ENCODE results near the gene OR1I1. TPM values are rescaled to one million over a fixed set of nuclear protein-coding genes. Genes with fewer than 3 reads are reported as not detected.

OR1I1 gene
- total RNA-seq, 4 donors from 2014 or later, result not detected

- no peaks in the 10 kb centered on the region for H3K36me3 ChIP-seq
- no peak overlapping the region for H3K27ac ChIP-seq (replicated peaks in 1 of 4)
- WGBS, result 61% methylated on average over 3 of the region's 3 CpGs
- DNase-seq (ENCODE audit: extremely low spot score), result no peak
- no peak overlapping the region for H3K4me3 ChIP-seq
- TF ChIP-seq CTCF (IDR thresholded peaks at IDR 0.05), result peak; percentile 57 to 72 (median 59)
- no peak for TF ChIP-seq POLR2A (IDR thresholded peaks at IDR 0.05; ENCODE audit: low read depth)
- no peaks in the 10 kb centered on the region for H3K27me3 ChIP-seq
- peaks cover 2 to 3% (median 2%) of the 10 kb centered on the region in 4 donors for H3K4me1 ChIP-seq
- H3K9me3 ChIP-seq, result peaks cover 0 to 20% (median 16%) of the 10 kb centered on the region in 4 donors
- intact Hi-C loops (cut with DNase I), result loop anchor here (2.0 to 10.0 kb wide), 3 partner anchors 49 to 456 kb away; no protein-coding TSS in a partner anchor
Measured at GRCh38 chr19:15101479-15102082, 19.6 kb downstream of the OR1I1 start.

- DNase-seq (ENCODE audit: extremely low spot score), result no peak
- Histone ChIP-seq H3K9me3 (peaks cover 0 to 20% (median 16%) of the 10 kb centered on the region in 4 donors), H3K27ac (replicated peaks in 1 of 4) (no peak overlapping the region), H3K4me1 (peaks cover 11 to 22% (median 20%) of the 10 kb centered on the region in 4 donors), H3K36me3 (peaks cover 0 to 3% (median 1%) of the 10 kb centered on the region in 4 donors), H3K27me3 (no peaks in the 10 kb centered on the region), H3K4me3 (no peak overlapping the region)
- no peak for TF ChIP-seq CTCF (IDR thresholded peaks at IDR 0.05)
- WGBS, result 80% methylated on average over 1 of the region's 1 CpG
- intact Hi-C loops (cut with DNase I), result loop anchor here (5.0 to 10.0 kb wide), 2 partner anchors 351 to 453 kb away; no protein-coding TSS in a partner anchor
Measured at GRCh38 chr19:15104003-15104402, 22.0 kb downstream of the OR1I1 start.

GRCh38 chr19:15104411-15104810 is 22.4 kb downstream of the OR1I1 start:
- no peaks in the 10 kb centered on the region for H3K27me3 ChIP-seq
- peaks cover 0 to 20% (median 16%) of the 10 kb centered on the region in 4 donors for H3K9me3 ChIP-seq
- peaks cover 11 to 26% (median 23%) of the 10 kb centered on the region in 4 donors for H3K4me1 ChIP-seq
- no peak overlapping the region for H3K27ac ChIP-seq (replicated peaks in 1 of 4)
- TF ChIP-seq POLR2A (IDR thresholded peaks at IDR 0.05; ENCODE audit: low read depth), result no peak
- intact Hi-C loops (cut with DNase I), result loop anchor here (5.0 to 10.0 kb wide), 2 partner anchors 350 to 453 kb away; no protein-coding TSS in a partner anchor
- WGBS, result 86% methylated on average over 1 of the region's 1 CpG
- H3K4me3 ChIP-seq, result no peak overlapping the region
- DNase-seq (ENCODE audit: extremely low spot score), result no peak
- H3K36me3 ChIP-seq, result peaks cover 0 to 7% (median 5%) of the 10 kb centered on the region in 4 donors

DNA sequence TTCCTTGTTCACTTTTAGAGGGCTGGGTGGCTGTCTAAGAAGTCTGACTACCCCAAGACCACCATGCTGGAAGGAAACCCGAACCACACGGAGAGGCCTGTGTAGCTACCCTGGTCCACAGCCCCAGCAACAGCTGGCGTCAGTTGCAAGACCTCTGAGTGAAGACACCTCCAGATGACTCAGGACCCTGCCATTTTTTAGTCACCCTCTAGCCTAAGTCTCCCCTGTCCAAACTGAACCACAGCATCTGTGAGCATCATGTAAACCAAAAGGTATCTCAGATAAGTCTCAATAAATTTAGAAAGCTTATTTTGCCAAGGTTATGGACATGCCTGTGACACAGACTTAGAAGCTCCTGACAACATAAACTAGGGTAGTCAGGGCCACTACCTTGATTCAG is 23.0 kb downstream of the OR1I1 start:
- intact Hi-C loops (cut with DNase I), result loop anchor here (10.0 kb wide), 1 partner anchor 350 kb away; no protein-coding TSS in a partner anchor
- 100% methylated on average over 3 of the region's 3 CpGs for WGBS
- Histone ChIP-seq H3K36me3 (peaks cover 3 to 13% (median 11%) of the 10 kb centered on the region in 4 donors), H3K27ac (replicated peaks in 1 of 4) (no peak overlapping the region), H3K27me3 (no peaks in the 10 kb centered on the region), H3K4me3 (no peak overlapping the region), H3K4me1 (peaks cover 11 to 31% (median 24%) of the 10 kb centered on the region in 4 donors), H3K9me3 (peaks cover 0 to 20% (median 16%) of the 10 kb centered on the region in 4 donors)
- no peak for TF ChIP-seq CTCF (IDR thresholded peaks at IDR 0.05)
- no peak for DNase-seq (ENCODE audit: extremely low spot score)

DNA sequence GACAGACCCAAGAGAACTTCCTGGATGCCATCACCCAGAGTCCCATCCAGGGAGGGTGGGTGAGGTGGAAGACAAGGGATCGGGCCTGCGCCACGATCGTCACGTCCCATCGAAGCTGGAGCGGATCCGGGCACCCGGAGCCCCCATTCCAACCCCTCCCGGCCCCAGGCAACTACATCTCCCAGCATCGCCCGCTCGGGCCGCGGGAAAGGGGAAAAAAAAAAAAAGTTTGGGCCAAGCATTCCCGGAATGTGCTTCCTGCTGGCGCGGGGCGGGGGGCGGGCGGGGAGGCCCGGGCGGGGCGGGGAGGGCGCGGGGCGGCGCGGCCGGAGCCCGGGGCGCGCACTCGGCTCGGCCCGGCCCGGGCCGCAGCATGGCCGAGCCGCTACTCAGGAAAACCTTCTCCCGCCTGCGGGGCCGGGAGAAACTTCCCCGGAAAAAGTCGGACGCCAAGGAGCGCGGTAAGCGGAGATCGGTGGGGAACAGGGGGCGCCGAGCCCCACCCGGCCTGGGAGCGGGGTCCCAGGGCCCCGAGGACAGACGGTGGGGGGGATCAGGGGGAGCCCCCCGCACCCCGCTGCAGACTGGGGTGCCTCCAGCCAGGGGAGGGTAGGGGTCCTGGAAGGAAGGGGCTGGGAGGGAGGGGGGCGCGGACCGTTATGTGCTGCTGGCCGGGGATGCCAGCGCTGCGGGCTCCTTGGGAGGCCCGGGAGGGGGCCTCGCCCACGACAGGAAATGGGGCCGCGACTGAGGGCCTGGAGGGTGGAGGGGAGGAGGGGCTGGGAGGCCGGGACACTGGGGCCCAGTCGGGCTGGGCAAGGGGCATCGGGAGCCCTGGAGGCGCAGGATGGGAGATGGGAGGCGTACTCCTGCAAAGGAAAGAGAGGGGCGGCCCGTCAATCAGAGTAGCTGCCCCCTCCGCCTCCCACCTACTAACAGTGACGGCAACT is 25.3 kb downstream of the OR1I1 start, which contains the start of gene SYDE1:
Gene SYDE1 (plus strand): TSS at position 341 of the 950 bp plus-strand sequence. CDS start 33 bp downstream, at position 374.
- H3K4me3 ChIP-seq, result peak within 1 kb of the TSS; percentile 76 to 99 (median 94)
- H3K27ac ChIP-seq (replicated peaks in 1 of 4), result peak within 1 kb of the TSS; percentile 94 to 96 (median 96)
- peaks cover 11 to 31% (median 24%) of the 10 kb centered on the region in 4 donors for H3K4me1 ChIP-seq
- under 1% methylated on average over 46 of the region's 78 CpGs for WGBS
- H3K36me3 ChIP-seq, result peaks cover 21 to 36% (median 34%) of the 10 kb centered on the region in 4 donors
- intact Hi-C loops (cut with DNase I), result loop anchor here (2.0 to 10.0 kb wide), 2 partner anchors 17 to 347 kb away; a partner anchor contains a TSS
- TF ChIP-seq POLR2A (IDR thresholded peaks at IDR 0.05; ENCODE audit: low read depth) (peak; percentile 18), POLR2AphosphoS5 (IDR thresholded peaks at IDR 0.05) (peak in 1 of 2 donors; percentile 83), EP300 (IDR thresholded peaks at IDR 0.05) (no peak)
- H3K27me3 ChIP-seq, result no peaks in the 10 kb centered on the region
- no peak for DNase-seq (ENCODE audit: extremely low spot score)
- peaks cover 0 to 20% (median 16%) of the 10 kb centered on the region in 4 donors for H3K9me3 ChIP-seq
